ENCODE data around the gene FGF4.

DNA sequence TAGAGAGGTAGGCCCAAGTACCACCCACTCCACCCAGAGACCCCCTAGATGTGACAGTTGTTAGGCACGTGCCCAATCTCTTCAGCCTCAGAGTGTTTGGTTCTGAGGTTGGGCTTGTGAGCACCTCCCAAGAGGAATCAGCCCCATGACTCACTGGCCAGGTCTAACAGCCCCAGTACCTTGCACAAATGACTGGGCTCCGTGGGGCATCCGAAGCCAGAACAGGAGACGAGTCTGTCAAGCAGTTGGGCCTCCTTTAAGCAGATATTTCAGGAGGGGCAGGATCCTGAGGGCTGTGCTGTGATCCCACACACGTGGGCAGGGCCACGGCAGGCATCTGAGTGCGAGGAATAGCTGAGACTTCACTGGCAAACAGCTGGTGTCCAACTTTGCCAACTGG lies 42.2 kb downstream of the FGF4 start:
- TF ChIP-seq TEAD4 (CRISPR knock-in tag; IDR thresholded peaks at IDR 0.05) = no peak
- TF ChIP-seq, protein P1, sequence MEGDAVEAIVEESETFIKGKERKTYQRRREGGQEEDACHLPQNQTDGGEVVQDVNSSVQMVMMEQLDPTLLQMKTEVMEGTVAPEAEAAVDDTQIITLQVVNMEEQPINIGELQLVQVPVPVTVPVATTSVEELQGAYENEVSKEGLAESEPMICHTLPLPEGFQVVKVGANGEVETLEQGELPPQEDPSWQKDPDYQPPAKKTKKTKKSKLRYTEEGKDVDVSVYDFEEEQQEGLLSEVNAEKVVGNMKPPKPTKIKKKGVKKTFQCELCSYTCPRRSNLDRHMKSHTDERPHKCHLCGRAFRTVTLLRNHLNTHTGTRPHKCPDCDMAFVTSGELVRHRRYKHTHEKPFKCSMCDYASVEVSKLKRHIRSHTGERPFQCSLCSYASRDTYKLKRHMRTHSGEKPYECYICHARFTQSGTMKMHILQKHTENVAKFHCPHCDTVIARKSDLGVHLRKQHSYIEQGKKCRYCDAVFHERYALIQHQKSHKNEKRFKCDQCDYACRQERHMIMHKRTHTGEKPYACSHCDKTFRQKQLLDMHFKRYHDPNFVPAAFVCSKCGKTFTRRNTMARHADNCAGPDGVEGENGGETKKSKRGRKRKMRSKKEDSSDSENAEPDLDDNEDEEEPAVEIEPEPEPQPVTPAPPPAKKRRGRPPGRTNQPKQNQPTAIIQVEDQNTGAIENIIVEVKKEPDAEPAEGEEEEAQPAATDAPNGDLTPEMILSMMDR (IDR thresholded peaks at IDR 0.05) = no peak
- TF ChIP-seq, protein P2, sequence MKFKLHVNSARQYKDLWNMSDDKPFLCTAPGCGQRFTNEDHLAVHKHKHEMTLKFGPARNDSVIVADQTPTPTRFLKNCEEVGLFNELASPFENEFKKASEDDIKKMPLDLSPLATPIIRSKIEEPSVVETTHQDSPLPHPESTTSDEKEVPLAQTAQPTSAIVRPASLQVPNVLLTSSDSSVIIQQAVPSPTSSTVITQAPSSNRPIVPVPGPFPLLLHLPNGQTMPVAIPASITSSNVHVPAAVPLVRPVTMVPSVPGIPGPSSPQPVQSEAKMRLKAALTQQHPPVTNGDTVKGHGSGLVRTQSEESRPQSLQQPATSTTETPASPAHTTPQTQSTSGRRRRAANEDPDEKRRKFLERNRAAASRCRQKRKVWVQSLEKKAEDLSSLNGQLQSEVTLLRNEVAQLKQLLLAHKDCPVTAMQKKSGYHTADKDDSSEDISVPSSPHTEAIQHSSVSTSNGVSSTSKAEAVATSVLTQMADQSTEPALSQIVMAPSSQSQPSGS (CRISPR knock-in tag; IDR thresholded peaks at IDR 0.05; ENCODE audit: borderline replicate concordance, low read depth) = no peak
- no peak for TF ChIP-seq SP1 (CRISPR knock-in tag; conservative IDR thresholded peaks at IDR 0.05)
- TF ChIP-seq, protein P3, sequence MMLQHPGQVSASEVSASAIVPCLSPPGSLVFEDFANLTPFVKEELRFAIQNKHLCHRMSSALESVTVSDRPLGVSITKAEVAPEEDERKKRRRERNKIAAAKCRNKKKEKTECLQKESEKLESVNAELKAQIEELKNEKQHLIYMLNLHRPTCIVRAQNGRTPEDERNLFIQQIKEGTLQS (CRISPR knock-in tag; conservative IDR thresholded peaks at IDR 0.05) = no peak
- TF ChIP-seq, protein P4, sequence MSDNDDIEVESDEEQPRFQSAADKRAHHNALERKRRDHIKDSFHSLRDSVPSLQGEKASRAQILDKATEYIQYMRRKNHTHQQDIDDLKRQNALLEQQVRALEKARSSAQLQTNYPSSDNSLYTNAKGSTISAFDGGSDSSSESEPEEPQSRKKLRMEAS (CRISPR knock-in tag; IDR thresholded peaks at IDR 0.05) = no peak
- no peak for TF ChIP-seq SMAD4 (CRISPR knock-in tag; IDR thresholded peaks at IDR 0.05)
- TF ChIP-seq GABPB1 (CRISPR knock-in tag; IDR thresholded peaks at IDR 0.05) = no peak
- TF ChIP-seq, protein P5, sequence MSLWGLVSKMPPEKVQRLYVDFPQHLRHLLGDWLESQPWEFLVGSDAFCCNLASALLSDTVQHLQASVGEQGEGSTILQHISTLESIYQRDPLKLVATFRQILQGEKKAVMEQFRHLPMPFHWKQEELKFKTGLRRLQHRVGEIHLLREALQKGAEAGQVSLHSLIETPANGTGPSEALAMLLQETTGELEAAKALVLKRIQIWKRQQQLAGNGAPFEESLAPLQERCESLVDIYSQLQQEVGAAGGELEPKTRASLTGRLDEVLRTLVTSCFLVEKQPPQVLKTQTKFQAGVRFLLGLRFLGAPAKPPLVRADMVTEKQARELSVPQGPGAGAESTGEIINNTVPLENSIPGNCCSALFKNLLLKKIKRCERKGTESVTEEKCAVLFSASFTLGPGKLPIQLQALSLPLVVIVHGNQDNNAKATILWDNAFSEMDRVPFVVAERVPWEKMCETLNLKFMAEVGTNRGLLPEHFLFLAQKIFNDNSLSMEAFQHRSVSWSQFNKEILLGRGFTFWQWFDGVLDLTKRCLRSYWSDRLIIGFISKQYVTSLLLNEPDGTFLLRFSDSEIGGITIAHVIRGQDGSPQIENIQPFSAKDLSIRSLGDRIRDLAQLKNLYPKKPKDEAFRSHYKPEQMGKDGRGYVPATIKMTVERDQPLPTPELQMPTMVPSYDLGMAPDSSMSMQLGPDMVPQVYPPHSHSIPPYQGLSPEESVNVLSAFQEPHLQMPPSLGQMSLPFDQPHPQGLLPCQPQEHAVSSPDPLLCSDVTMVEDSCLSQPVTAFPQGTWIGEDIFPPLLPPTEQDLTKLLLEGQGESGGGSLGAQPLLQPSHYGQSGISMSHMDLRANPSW (CRISPR knock-in tag; conservative IDR thresholded peaks at IDR 0.05; ENCODE audit: low read depth) = no peak
- TF ChIP-seq KAT7 (CRISPR knock-in tag; IDR thresholded peaks at IDR 0.05; ENCODE audit: borderline replicate concordance) = no peak
- no peak for TF ChIP-seq NFE2L1 (CRISPR knock-in tag; IDR thresholded peaks at IDR 0.05)
- TF ChIP-seq, protein P6, sequence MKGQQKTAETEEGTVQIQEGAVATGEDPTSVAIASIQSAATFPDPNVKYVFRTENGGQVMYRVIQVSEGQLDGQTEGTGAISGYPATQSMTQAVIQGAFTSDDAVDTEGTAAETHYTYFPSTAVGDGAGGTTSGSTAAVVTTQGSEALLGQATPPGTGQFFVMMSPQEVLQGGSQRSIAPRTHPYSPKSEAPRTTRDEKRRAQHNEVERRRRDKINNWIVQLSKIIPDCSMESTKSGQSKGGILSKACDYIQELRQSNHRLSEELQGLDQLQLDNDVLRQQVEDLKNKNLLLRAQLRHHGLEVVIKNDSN (CRISPR knock-in tag; IDR thresholded peaks at IDR 0.05) = no peak
- TF ChIP-seq, protein P7, sequence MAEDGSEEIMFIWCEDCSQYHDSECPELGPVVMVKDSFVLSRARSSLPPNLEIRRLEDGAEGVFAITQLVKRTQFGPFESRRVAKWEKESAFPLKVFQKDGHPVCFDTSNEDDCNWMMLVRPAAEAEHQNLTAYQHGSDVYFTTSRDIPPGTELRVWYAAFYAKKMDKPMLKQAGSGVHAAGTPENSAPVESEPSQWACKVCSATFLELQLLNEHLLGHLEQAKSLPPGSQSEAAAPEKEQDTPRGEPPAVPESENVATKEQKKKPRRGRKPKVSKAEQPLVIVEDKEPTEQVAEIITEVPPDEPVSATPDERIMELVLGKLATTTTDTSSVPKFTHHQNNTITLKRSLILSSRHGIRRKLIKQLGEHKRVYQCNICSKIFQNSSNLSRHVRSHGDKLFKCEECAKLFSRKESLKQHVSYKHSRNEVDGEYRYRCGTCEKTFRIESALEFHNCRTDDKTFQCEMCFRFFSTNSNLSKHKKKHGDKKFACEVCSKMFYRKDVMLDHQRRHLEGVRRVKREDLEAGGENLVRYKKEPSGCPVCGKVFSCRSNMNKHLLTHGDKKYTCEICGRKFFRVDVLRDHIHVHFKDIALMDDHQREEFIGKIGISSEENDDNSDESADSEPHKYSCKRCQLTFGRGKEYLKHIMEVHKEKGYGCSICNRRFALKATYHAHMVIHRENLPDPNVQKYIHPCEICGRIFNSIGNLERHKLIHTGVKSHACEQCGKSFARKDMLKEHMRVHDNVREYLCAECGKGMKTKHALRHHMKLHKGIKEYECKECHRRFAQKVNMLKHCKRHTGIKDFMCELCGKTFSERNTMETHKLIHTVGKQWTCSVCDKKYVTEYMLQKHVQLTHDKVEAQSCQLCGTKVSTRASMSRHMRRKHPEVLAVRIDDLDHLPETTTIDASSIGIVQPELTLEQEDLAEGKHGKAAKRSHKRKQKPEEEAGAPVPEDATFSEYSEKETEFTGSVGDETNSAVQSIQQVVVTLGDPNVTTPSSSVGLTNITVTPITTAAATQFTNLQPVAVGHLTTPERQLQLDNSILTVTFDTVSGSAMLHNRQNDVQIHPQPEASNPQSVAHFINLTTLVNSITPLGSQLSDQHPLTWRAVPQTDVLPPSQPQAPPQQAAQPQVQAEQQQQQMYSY (CRISPR knock-in tag; IDR thresholded peaks at IDR 0.05) = no peak
